Tracheal epithelial cell (primary cell): ENCODE results near the gene RNF41. TPM values are rescaled to one million over a fixed set of nuclear protein-coding genes. Genes with fewer than 3 reads are reported as not detected.

Experiments
- total RNA-seq: library from RNA; depleted of rRNA; stranded (reverse); fragments of >200 nt; gene quantifications from 2 replicates; pipeline ENCODE4 v1.2.1, GENCODE V29; 2014

RNF41 gene
- total RNA-seq = 117 and 128 TPM in 2 replicates

GRCh38 chr12:56221757-56222530 is at the start of gene RNF41:
Gene RNF41, minus strand, starts transcription at chr12:56221922. Its CDS starts 7,875 bp downstream, at chr12:56214047.

GRCh38 chr12:56266693-56267442 is 45.1 kb upstream of the RNF41 start, which contains the start of gene COQ10A:
Gene COQ10A, plus strand, starts transcription at chr12:56266942. Its CDS starts 177 bp downstream, at chr12:56267119.

GRCh38 chr12:56258068-56258819 is 36.5 kb upstream of the RNF41 start, which contains the start of gene ANKRD52:
Gene ANKRD52, minus strand, starts transcription at chr12:56258384. Its CDS starts 115 bp downstream, at chr12:56258269.

GRCh38 chr12:56229916-56230431 is 8.3 kb upstream of the RNF41 start, which contains the start of gene SLC39A5:
Gene SLC39A5, plus strand, starts transcription at chr12:56230051. Its CDS starts 1,224 bp downstream, at chr12:56231275.

GRCh38 chr12:56224102-56224701 is 2.5 kb upstream of the RNF41 start, which contains the start of gene NABP2:
Gene NABP2, plus strand, starts transcription at chr12:56224342. Its CDS starts 515 bp downstream, at chr12:56224857.

GRCh38 chr12:56189099-56189917 is 32.4 kb downstream of the RNF41 start, which contains the start of gene SMARCC2:
Gene SMARCC2, minus strand, starts transcription at chr12:56189483. Its CDS starts 22 bp downstream, at chr12:56189461.

GRCh38 chr12:56158029-56158925 is 63.4 kb downstream of the RNF41 start, which contains the start of gene MYL6:
Gene MYL6, plus strand, starts transcription at chr12:56158359. Its CDS starts 43 bp downstream, at chr12:56158402.

Other genes with a start within 250 kb of the RNF41 start
- gene RAB5B, start 247.8 kb downstream of the RNF41 start, total RNA-seq = 51.8 TPM in 2 replicates
- gene SUOX, start 224.6 kb downstream of the RNF41 start, total RNA-seq = 5.1 and 5.8 TPM in 2 replicates
- gene IKZF4, start 200.9 kb downstream of the RNF41 start, total RNA-seq = 0.24 TPM in 1 of 2 replicates, not detected in the other
- gene RPS26, start 180.0 kb downstream of the RNF41 start, total RNA-seq = 233 and 674 TPM in 2 replicates
- gene ERBB3, start 141.8 kb downstream of the RNF41 start, total RNA-seq = 22.9 and 29.6 TPM in 2 replicates
- 169 and 181 TPM in 2 replicates for gene PA2G4, start 117.4 kb downstream of the RNF41 start, total RNA-seq
- 2,930 and 4,402 TPM in 2 replicates for gene RPL41, start 105.3 kb downstream of the RNF41 start, total RNA-seq
- 2.2 and 2.8 TPM in 2 replicates for gene ZC3H10, start 103.7 kb downstream of the RNF41 start, total RNA-seq
- gene ESYT1, start 93.7 kb downstream of the RNF41 start, total RNA-seq = 241 and 358 TPM in 2 replicates
- gene MYL6B, start 69.3 kb downstream of the RNF41 start, total RNA-seq = 39.4 and 40.5 TPM in 2 replicates
- gene MYL6, start 63.6 kb downstream of the RNF41 start, total RNA-seq = 400 and 1,602 TPM in 2 replicates
- gene SMARCC2, start 32.4 kb downstream of the RNF41 start, total RNA-seq = 17.4 and 18.1 TPM in 2 replicates
- 21.7 and 34.5 TPM in 2 replicates for gene NABP2, start 2.4 kb upstream of the RNF41 start, total RNA-seq
- gene SLC39A5, start 8.1 kb upstream of the RNF41 start, total RNA-seq = not detected in 2 replicates
- gene ANKRD52, start 36.5 kb upstream of the RNF41 start, total RNA-seq = 15.3 and 20.7 TPM in 2 replicates
- 5.5 and 8.2 TPM in 2 replicates for gene COQ10A, start 45.0 kb upstream of the RNF41 start, total RNA-seq
- gene CS, start 78.4 kb upstream of the RNF41 start, total RNA-seq = 113 and 157 TPM in 2 replicates
- gene CNPY2, start 94.1 kb upstream of the RNF41 start, total RNA-seq = 67.6 and 106 TPM in 2 replicates
- gene PAN2, start 112.1 kb upstream of the RNF41 start, total RNA-seq = 10.1 and 14.7 TPM in 2 replicates
- 16.6 TPM in 1 of 2 replicates, not detected in the other for gene IL23A, start 117.0 kb upstream of the RNF41 start, total RNA-seq
- 45.6 and 88.7 TPM in 2 replicates for gene STAT2, start 138.2 kb upstream of the RNF41 start, total RNA-seq
- gene APOF, start 140.9 kb upstream of the RNF41 start, total RNA-seq = not detected in 2 replicates
- 3.0 and 3.4 TPM in 2 replicates for gene TIMELESS, start 227.5 kb upstream of the RNF41 start, total RNA-seq
- not detected in 2 replicates for gene MIP, start 232.7 kb upstream of the RNF41 start, total RNA-seq
- gene SPRYD4, start 246.7 kb upstream of the RNF41 start, total RNA-seq = 0.96 and 1.1 TPM in 2 replicates